ENCODE results near the gene MYO7B. TPM values are rescaled to one million over a fixed set of nuclear protein-coding genes. Genes with fewer than 3 reads are reported as not detected.

Gene MYO7B
- total RNA-seq, 2 donors from 2014 or later = 0.14 to 0.78 TPM

GRCh38 chr2:127576433-127577207, 41.1 kb downstream of the MYO7B start:
- TF ChIP-seq CTCF (IDR thresholded peaks at IDR 0.05) = no peak
- H3K9me3 ChIP-seq = no peaks in the 10 kb centered on the region
- no peaks in the 10 kb centered on the region for H3K36me3 ChIP-seq
- DNase-seq (ENCODE audit: low spot score) (peak; percentile 72), ATAC-seq (ENCODE audit: insufficient number of reproducible peaks, low FRiP score, low read depth) (peak; percentile 58)
- H3K27ac ChIP-seq = peak overlapping the region; percentile 52 to 70
- H3K4me3 ChIP-seq = peak overlapping the region; percentile 43
- H3K4me1 ChIP-seq (ENCODE audit: control insufficient read depth in 1 of 2, low read depth in 2 of 2) = peaks cover 10 to 20% of the 10 kb centered on the region in 2 donors
- no peaks in the 10 kb centered on the region for H3K27me3 ChIP-seq (replicated peaks; ENCODE audit: insufficient read depth)

GRCh38 chr2:127577208-127577475, 41.7 kb downstream of the MYO7B start:
- no peaks in the 10 kb centered on the region for H3K9me3 ChIP-seq
- H3K4me1 ChIP-seq (ENCODE audit: control insufficient read depth in 1 of 2, low read depth in 2 of 2) = peaks cover 10 to 20% of the 10 kb centered on the region in 2 donors
- DNase-seq (ENCODE audit: low spot score) = no peak
- TF ChIP-seq CTCF (IDR thresholded peaks at IDR 0.05) = no peak
- H3K4me3 ChIP-seq = no peak overlapping the region
- no peaks in the 10 kb centered on the region for H3K27me3 ChIP-seq (replicated peaks; ENCODE audit: insufficient read depth)
- no peak for ATAC-seq (ENCODE audit: insufficient number of reproducible peaks, low FRiP score, low read depth)
- H3K36me3 ChIP-seq = no peaks in the 10 kb centered on the region
- H3K27ac ChIP-seq = peak overlapping the region in 1 of 2 donors; percentile 12

GRCh38 chr2:127577503-127577902, 42.0 kb downstream of the MYO7B start:
- no peak for TF ChIP-seq CTCF (IDR thresholded peaks at IDR 0.05)
- Histone ChIP-seq H3K27ac (no peak overlapping the region), H3K4me3 (no peak overlapping the region), H3K36me3 (no peaks in the 10 kb centered on the region), H3K27me3 (replicated peaks; ENCODE audit: insufficient read depth) (no peaks in the 10 kb centered on the region), H3K9me3 (no peaks in the 10 kb centered on the region), H3K4me1 (ENCODE audit: control insufficient read depth in 1 of 2, low read depth in 2 of 2) (peaks cover 10 to 20% of the 10 kb centered on the region in 2 donors)
- ATAC-seq (ENCODE audit: insufficient number of reproducible peaks, low FRiP score, low read depth) (no peak), DNase-seq (ENCODE audit: low spot score) (no peak)

GRCh38 chr2:127577973-127578372, 42.5 kb downstream of the MYO7B start:
- DNase-seq (ENCODE audit: low spot score) = no peak
- H3K36me3 ChIP-seq = no peaks in the 10 kb centered on the region
- peaks cover 10 to 20% of the 10 kb centered on the region in 2 donors for H3K4me1 ChIP-seq (ENCODE audit: control insufficient read depth in 1 of 2, low read depth in 2 of 2)
- no peaks in the 10 kb centered on the region for H3K27me3 ChIP-seq (replicated peaks; ENCODE audit: insufficient read depth)
- no peak overlapping the region for H3K27ac ChIP-seq
- H3K9me3 ChIP-seq = no peaks in the 10 kb centered on the region
- TF ChIP-seq CTCF (IDR thresholded peaks at IDR 0.05) = no peak
- ATAC-seq (ENCODE audit: insufficient number of reproducible peaks, low FRiP score, low read depth) = no peak
- H3K4me3 ChIP-seq = no peak overlapping the region

- DNase-seq (ENCODE audit: low spot score) (no peak), ATAC-seq (ENCODE audit: insufficient number of reproducible peaks, low FRiP score, low read depth) (no peak)
- no peaks in the 10 kb centered on the region for H3K27me3 ChIP-seq (replicated peaks; ENCODE audit: insufficient read depth)
- no peak for TF ChIP-seq CTCF (IDR thresholded peaks at IDR 0.05)
- H3K4me3 ChIP-seq = no peak overlapping the region
- no peaks in the 10 kb centered on the region for H3K9me3 ChIP-seq
- no peak overlapping the region for H3K27ac ChIP-seq
- peaks cover 10 to 20% of the 10 kb centered on the region in 2 donors for H3K4me1 ChIP-seq (ENCODE audit: control insufficient read depth in 1 of 2, low read depth in 2 of 2)
- H3K36me3 ChIP-seq = no peaks in the 10 kb centered on the region
Measured at GRCh38 chr2:127578411-127578810, 42.9 kb downstream of the MYO7B start.

All from thoracic aorta (tissue), 2 donors.